Adrenal gland (tissue), 12 donors: ENCODE data around the gene CHL1. TPM values are rescaled to one million over a fixed set of nuclear protein-coding genes. Genes with fewer than 3 reads are reported as not detected.

Experiments
- DNase-seq, 7 donors: peaks; one replicate each; pipeline ENCODE4 v3.0.0-alpha.2; 2019 to 2020
- H3K27ac ChIP-seq, 5 donors: fragments of 200-600 bp; sonication (generic) in 4 of 5; 1 replicate in 3 of 5; 2 replicates in 2 of 5; pipeline versions ENCODE4 v1.5.1 to v1.8.0; 2016 to 2020; ENCODE audit warnings: mild to moderate bottlenecking in 1 of 5
- H3K27me3 ChIP-seq: fragments of 200-600 bp; 2 replicates; pipeline ENCODE4 v1.8.0; 2021
- H3K36me3 ChIP-seq, 2 donors: fragments of 200-600 bp; replicated peaks in 1 of 2; 1 replicate in 1 of 2; 2 replicates in 1 of 2; pipeline versions ENCODE4 v1.5.1 to v1.8.0; 2018 to 2022
- H3K4me1 ChIP-seq, 2 donors: fragments of 200-600 bp; replicated peaks in 1 of 2; 1 replicate in 1 of 2; 2 replicates in 1 of 2; pipeline versions ENCODE4 v1.5.1 to v1.8.0; 2018 to 2021
- H3K4me3 ChIP-seq, 4 donors: fragments of 200-600 bp; sonication (generic) in 3 of 4; one replicate each; pipeline ENCODE4 v1.5.1; 2016 to 2018
- H3K9me3 ChIP-seq, 3 donors: fragments of 200-600 bp; sonication (generic) in 1 of 3; replicated peaks in 1 of 3; 1 replicate in 2 of 3; 2 replicates in 1 of 3; pipeline versions ENCODE4 v1.5.1 to v1.8.0; 2016 to 2021
- POLR2A ChIP-seq, 2 donors: fragments of 450-650 bp; IDR thresholded peaks; one replicate each; pipeline ENCODE4 v1.6.1; 2017; ENCODE audit warnings: antibody characterized with exemption in 2 of 2, mild to moderate bottlenecking in 2 of 2, moderate library complexity in 1 of 2
- WGBS, 4 donors: extraction: QIAGEN DNeasy Blood & Tissue Kit in 2 of 4; methylation state at CpG; one replicate each; pipeline versions ENCODE4 v1.1.5 to v1.1.7; 2013 to 2017; 5-methylcytosine and 5-hydroxymethylcytosine counted together
- intact Hi-C, 2 donors: fragments of 100-400 bp; cut with DNase I; formaldehyde crosslinking; loops; one replicate each; pipeline versions ENCODE4 v1.14.1 to v1.15.0; 2022 to 2023
- polyA plus RNA-seq, 3 donors: library from polyadenylated mRNA; stranded (reverse); fragments of 200-250 nt in 2 of 3; fragments of 350-450 nt in 1 of 3; fragmentation: Illumina TruSeq in 1 of 3; extraction: RNeasy Lipid Tissue Mini Kit (QIAGEN cat#74804) in 1 of 3; gene quantifications; one replicate each; pipeline ENCODE4 v1.2.3, GENCODE V29; 2013 to 2014
- total RNA-seq, 9 donors: library from RNA; depleted of rRNA in 4 of 9; stranded (reverse); fragments of >200 nt in 4 of 9; fragments of 120-200 nt in 1 of 9; fragmentation: NEBNext Ultra II Directional in 1 of 9; extraction: Animal tissue kit (Norgen Biotek cat#: 25700) in 1 of 9; gene quantifications; one replicate each; pipeline versions ENCODE4 v1.1.0 to v1.2.4, GENCODE V29; 2013 to 2023
- TF ChIP-seq, protein P1 (sequence below), 6 experiments: fragments of 450-650 bp in 4 of 6; fragments of 200-600 bp in 2 of 6; sonication (generic) in 1 of 6; IDR thresholded peaks; 1 replicate in 5 of 6; 2 replicates in 1 of 6; pipeline versions ENCODE4 v1.5.1 to v1.8.0; 2016 to 2021; ENCODE audit warnings: antibody characterized with exemption in 6 of 6, mild to moderate bottlenecking in 2 of 6, moderate library complexity in 1 of 6
- donor health status: healthy with polysubstance abuse.
- donor health status: Bipolar disorder and iron deficiency.
- donor health status: DM: yes; HTN: yes; CAD: no.
- donor health status: DM: no; HTN: no; CAD: no.
- donor health status: DM: no; HTN: no; CAD: no.
- donor health status: DM: yes; HTN: yes; CAD: no.

CHL1 gene
- total and polyA plus RNA-seq, 12 donors, result 0.80 to 28.3 (median 7.7) TPM

- Histone ChIP-seq H3K9me3 (no peaks in the 10 kb centered on the region), H3K27me3 (no peaks in the 10 kb centered on the region), H3K4me1 (no peaks in the 10 kb centered on the region), H3K4me3 (no peak overlapping the region), H3K27ac (no peak overlapping the region), H3K36me3 (no peaks in the 10 kb centered on the region)
- intact Hi-C loops, result no loop called here
- WGBS, 4 donors, result 82 to 100% (median 88%) methylated on average over 1 of the region's 1 CpG
- no peak for DNase-seq
- TF ChIP-seq, protein P1, sequence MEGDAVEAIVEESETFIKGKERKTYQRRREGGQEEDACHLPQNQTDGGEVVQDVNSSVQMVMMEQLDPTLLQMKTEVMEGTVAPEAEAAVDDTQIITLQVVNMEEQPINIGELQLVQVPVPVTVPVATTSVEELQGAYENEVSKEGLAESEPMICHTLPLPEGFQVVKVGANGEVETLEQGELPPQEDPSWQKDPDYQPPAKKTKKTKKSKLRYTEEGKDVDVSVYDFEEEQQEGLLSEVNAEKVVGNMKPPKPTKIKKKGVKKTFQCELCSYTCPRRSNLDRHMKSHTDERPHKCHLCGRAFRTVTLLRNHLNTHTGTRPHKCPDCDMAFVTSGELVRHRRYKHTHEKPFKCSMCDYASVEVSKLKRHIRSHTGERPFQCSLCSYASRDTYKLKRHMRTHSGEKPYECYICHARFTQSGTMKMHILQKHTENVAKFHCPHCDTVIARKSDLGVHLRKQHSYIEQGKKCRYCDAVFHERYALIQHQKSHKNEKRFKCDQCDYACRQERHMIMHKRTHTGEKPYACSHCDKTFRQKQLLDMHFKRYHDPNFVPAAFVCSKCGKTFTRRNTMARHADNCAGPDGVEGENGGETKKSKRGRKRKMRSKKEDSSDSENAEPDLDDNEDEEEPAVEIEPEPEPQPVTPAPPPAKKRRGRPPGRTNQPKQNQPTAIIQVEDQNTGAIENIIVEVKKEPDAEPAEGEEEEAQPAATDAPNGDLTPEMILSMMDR (IDR thresholded peaks at IDR 0.05), result no peak
- no peak for TF ChIP-seq POLR2A (IDR thresholded peaks at IDR 0.05)
Observed at GRCh38 chr3:346186-346585, 149.6 kb downstream of the CHL1 start.

DNA sequence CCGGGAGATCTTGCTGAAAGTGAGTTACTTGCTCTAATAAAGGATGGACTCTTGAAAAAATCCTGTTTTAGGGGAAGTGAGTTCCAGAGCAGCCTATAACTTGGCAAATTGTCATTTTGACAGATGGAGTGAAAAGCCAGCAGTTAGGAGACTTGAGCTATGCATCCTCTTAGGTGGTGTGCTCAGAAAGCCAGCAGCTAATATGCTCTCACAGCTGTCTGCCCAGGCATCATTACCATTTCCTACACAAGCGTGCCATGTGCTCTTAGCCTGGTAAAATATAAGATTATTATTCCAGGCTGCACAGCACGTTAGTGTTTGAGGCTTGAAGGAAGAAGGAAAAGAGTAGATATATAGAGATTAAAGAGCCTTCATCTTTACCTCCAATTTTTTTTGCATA, 151.0 kb downstream of the CHL1 start:
- intact Hi-C loops, result no loop called here
- no peaks in the 10 kb centered on the region for H3K9me3 ChIP-seq
- TF ChIP-seq, protein P1 (IDR thresholded peaks at IDR 0.05), result no peak
- TF ChIP-seq POLR2A (IDR thresholded peaks at IDR 0.05), result no peak

GRCh38 chr3:350871-351371, 154.4 kb downstream of the CHL1 start:
- no peak for DNase-seq
- 47 to 57% (median 52%) methylated on average over 4 of the region's 4 CpGs for WGBS, 4 donors
- intact Hi-C loops, result no loop called here
- Histone ChIP-seq H3K36me3 (no peaks in the 10 kb centered on the region), H3K27me3 (no peaks in the 10 kb centered on the region), H3K27ac (no peak overlapping the region), H3K4me3 (no peak overlapping the region), H3K4me1 (no peaks in the 10 kb centered on the region), H3K9me3 (no peaks in the 10 kb centered on the region)
- TF ChIP-seq POLR2A (IDR thresholded peaks at IDR 0.05), result no peak
- TF ChIP-seq, protein P1 (IDR thresholded peaks at IDR 0.05), result no peak

More for the DNA sequence above, 151.0 kb downstream of the CHL1 start:
- Histone ChIP-seq H3K36me3 (no peaks in the 10 kb centered on the region), H3K4me3 (no peak overlapping the region), H3K27me3 (no peaks in the 10 kb centered on the region), H3K27ac (no peak overlapping the region), H3K4me1 (no peaks in the 10 kb centered on the region)
- 56 to 81% (median 63%) methylated on average over 3 of the region's 3 CpGs for WGBS, 4 donors
- no peak for DNase-seq

GRCh38 chr3:352599-352998, 156.0 kb downstream of the CHL1 start:
- H3K27me3 ChIP-seq, result no peaks in the 10 kb centered on the region
- H3K27ac ChIP-seq, result no peak overlapping the region
- H3K4me3 ChIP-seq, result no peak overlapping the region

More at GRCh38 chr3:352599-352998, 156.0 kb downstream of the CHL1 start:
- no peak for TF ChIP-seq POLR2A (IDR thresholded peaks at IDR 0.05)
- TF ChIP-seq, protein P1 (IDR thresholded peaks at IDR 0.05), result no peak
- no peaks in the 10 kb centered on the region for H3K36me3 ChIP-seq
- intact Hi-C loops, result no loop called here
- H3K9me3 ChIP-seq, result no peaks in the 10 kb centered on the region
- DNase-seq, result no peak
- WGBS, 4 donors, result 52 to 70% (median 64%) methylated on average over 1 of the region's 1 CpG
- no peaks in the 10 kb centered on the region for H3K4me1 ChIP-seq
